Measurements from ENCODE around the gene SPPL3.

Gene SPPL3

DNA sequence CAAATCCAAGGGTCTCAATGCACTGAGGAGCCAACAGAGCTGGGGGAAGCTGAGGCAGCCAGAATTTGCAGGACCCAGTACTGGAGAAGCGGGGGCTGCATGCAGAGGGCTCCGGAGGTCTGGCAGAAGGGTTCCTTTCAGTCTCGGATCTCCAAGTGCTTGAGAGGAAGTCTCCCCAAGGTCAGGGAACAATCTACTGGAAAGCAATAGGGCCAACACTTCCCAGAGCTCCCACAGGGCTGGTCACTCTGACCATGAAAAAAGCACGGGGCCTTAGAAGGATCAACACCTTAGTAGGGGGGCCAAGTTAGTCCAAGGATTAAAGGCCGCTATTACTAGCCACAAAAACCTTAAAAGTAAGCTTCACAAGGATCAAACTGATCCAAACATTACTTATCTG is 31.7 kb downstream of the SPPL3 start:
- no peak for DNase-seq

GRCh38 chr12:120870415-120870814 is 33.7 kb downstream of the SPPL3 start:
- DNase-seq: no peak

DNA sequence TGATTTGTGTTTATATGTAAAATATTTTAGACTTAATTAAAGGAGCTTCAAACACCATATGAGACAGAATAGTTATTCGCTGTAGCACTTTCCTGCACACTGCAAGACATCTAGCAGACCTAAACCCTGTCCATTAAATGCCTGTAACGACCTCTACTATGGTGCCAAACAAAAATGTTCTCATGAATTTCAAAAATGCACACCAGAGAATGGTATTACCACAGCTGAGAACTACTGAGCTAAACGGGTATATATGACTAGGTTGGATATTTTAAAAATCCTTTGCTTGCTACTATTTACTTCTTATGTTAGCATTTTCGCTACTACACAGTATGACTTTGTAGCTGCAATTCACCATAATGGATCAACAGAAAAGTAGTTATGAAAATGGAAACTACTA is 34.8 kb downstream of the SPPL3 start:
- DNase-seq: no peak

DNA sequence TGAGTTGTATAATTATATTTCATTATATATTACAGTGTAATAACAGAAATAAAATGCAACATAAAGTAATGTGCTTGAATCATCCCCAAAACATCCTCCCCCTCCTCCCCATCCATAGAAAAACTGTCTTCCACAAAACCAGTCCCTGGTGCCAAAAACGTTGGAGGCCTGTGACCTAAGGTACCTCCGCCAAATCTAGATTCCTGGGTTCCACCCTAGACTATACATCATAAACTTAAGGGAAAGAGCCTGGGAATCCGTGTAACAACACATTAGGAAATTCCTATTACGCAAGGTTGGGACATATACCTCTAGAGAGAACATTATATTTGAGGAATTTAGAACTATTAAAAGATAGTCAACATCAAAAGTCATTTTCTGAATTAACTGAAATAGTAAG is 38.0 kb downstream of the SPPL3 start:
- DNase-seq: no peak

DNA sequence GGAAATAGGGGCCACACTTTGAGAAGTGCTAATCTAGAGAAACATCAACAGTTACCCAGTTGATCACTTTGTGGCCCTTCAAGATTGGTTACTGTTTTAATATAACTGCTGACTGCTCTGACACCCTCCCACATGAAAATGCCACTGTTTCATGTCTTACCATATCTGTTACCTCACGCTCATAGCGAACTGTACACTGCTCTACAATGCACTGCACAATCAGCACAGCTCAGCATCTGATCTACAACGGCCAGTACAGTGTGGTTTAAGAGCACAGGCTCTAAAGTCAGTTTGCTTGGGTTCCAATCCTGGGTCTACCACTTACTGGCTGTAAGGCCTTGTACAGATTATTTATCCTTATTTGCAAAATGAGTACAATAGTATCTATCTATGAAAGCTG is 39.1 kb downstream of the SPPL3 start:
- DNase-seq: no peak

GRCh38 chr12:120862664-120863063 is 41.5 kb downstream of the SPPL3 start:
- DNase-seq: no peak

GRCh38 chr12:120861074-120861795 is 42.9 kb downstream of the SPPL3 start:
- no peak for DNase-seq

DNA sequence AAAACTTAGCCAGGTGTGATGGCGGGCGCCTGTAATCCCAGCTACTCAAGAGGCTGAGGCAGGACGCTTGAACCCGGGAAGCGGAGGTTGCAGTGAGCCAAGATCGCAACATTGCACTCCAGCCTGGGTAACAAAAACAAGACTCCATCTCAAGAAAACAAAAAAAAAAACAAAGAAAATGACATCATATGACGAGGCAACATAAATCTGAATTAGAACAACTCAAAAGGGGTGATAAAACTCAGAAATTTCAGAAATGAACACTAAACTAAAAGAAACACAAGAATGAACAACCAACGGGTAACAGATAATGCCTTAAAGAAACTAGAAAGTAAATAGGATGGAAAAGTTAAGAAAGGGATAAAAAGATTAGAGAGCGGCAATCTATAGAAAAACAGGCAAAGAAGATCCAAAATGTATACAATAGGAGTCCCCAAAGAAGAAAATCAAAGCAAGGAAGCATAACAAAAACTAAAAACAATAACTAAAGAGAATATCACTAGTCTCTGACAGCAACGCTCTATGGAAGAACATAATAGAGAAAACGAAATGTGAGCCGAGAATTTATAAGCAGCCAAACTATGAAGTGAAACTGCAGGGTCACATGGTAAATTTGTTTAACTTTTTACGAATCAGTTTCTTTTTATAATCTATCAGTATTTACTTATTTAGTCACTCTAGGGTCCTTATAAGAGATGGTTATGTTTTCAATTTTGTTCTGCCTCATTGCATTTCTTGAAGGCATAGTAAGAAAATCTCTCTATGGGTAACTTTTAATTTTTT is 45.7 kb downstream of the SPPL3 start:
- DNase-seq: no peak

DNA sequence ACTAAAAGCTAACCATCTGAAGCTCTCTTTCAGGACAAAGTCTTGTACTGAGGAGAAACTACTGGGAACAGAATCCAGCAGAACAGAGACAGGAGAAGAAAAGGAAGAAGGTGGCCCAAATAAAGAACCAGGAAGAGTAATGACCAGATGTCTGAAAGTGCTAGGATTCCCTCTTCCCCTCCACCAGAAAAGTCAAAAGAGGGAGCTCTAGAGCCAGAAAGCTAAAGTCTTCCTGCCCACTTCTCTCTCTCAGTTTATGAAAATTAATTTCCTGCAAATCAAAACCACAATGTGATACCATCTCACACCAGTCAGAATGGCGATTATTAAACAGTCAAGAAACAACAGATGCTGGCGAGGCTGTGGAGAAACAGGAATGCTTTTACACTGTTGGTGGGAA is 47.2 kb downstream of the SPPL3 start:
- DNase-seq: no peak

DNA sequence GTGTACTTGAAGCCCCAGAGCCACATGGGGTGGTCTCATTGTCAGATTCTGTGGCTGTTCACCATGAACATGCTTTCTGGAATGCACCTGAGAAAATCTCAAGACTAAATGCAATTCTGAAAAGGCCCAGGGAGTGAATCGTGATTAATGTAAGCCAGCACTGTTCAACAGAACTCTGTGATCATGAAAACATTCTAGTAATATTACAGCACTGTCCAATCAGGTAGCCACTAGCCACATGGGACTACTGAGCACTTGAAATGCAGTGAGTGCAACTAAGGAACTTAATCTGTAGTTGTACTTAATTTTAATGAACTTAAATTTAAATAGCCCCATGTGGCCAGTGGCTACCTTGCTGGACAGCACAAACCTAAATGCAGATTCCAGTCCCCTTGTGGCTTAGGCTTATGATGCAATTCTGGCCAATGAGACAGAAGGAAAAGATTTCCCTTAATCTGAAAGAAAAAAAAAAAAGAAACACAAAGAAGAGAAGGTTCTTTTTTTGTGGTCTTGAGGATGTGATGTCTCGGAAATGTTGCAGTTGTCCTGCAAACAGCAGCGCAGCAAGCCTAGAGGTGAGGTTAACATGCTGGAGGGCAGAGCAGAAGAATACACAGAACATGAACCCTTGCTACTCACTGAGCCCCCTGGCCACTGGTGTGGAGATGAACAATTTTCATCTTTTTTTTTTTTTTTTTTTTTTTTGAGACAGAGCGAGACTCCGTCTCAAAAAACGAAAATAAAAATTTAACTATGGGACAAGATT is 48.2 kb downstream of the SPPL3 start:
- no peak for DNase-seq

GRCh38 chr12:120854804-120855203 is 49.4 kb downstream of the SPPL3 start:
- no peak for DNase-seq

- DNase-seq: no peak
These were observed 51.0 kb downstream of the SPPL3 start for GRCh38 chr12:120853188-120853587.

DNA sequence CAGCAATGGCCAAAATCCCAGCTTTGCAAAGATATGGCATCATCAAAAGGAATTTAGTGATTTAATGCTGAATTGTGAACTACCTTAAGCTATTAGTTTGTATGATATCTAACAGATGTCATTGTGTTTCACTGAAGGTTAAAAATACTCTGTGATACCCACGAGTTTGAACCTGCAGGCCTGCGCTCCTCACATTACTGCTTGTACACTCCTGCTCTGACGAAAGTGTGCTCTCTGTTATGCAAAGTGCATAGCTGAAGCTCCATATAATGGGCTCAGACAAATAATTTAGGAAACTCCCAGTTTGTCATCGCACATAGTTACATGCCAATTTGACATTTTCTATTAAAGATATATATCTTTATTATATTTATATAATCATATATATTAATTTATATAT is 52.2 kb downstream of the SPPL3 start:
- no peak for DNase-seq

- DNase-seq: no peak
These were observed 52.7 kb downstream of the SPPL3 start for GRCh38 chr12:120851444-120851843.

GRCh38 chr12:120849765-120850164 is 54.4 kb downstream of the SPPL3 start:
- DNase-seq: no peak

- DNase-seq: no peak
These were observed 56.3 kb downstream of the SPPL3 start for GRCh38 chr12:120847814-120848213.

GRCh38 chr12:120847392-120847791 is 56.8 kb downstream of the SPPL3 start:
- DNase-seq: no peak

DNA sequence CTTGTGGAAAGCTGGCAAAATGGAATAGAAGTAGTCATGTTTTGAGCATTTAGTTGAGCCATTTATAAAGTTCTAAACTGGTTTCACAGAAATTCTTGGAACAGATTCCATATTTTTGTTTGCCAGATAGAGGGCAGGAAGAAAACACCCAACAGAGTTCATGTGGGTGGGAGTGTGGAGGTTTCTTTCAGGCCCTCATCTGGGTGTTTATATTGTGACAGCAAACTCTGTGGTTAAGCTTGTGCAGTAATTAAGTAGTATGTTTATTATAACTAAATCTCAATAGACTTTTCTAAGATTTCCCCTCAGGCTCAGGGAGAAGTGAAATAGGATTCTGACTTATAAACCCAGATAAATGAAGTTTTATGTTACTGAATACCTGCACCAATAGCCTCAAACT is 57.4 kb downstream of the SPPL3 start:
- no peak for DNase-seq

DNA sequence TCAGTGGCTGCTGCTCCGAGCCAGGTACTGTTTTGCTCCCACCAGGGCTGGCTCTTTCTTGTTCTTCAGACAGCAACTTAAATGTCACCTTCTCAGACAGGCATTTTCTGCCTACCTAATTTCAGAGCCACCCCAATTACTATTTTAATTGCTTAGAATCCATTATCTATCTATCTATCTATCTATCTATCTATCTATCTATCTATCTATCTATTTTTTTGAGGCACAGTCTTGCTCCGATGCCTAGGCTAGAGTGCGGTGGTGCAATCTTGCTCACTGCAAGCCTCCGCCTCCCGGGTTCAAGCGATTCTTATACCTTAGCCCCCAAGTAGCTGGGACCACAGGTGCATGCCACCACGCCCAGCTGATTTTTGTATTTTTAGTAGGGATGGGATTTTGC is 58.5 kb downstream of the SPPL3 start:
- DNase-seq: no peak

DNA sequence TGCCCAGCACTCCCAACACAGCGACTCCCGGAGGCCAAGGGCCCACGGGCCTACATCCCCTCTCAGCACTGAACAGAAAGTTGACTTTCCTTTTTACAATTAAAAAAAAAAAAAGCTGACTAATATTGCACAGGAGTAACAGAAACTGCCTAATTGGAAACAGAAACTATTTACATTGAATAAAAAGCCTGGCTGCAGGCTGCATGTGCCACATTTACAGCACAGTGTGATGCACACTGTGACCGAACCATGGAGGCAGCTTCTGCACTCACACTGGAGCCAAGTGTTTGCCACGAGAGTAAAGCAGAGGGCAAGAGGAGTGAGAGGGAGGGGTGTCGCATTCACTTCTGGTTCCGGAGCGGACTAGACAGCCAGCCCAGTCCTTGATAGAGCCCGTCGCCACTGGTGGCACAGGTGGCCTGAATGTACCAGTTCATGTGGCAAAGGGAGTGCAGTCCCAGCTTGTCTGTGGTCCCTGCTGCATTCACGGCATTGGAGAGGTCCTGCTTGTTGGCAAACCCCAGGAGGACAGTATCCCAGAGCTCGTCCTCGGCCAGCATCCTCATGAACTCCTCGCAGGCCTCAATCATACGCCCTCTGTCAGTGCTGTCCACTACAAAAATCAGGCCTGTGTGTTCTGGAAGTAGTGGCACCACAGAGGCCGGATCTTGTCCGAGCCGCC is 59.2 kb downstream of the SPPL3 start:
- no peak for DNase-seq

DNA sequence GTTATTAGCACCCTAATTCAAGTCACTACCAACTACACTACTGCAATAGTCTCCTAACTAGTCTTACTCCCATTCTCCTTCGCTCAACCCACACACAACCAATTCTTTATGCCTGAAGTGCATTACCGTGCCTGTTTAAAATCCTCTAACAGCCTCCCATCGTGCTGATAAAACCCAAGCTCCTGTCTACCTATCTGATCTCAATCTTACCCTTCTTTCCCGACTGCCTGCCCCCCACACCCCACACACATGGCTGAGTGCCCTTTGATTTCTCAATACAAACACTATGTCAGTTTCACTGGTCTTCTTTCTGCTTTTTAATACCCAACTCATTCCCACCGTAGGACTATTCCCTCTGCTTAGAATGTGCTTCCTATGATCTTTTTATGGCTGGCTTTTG is 59.9 kb downstream of the SPPL3 start:
- DNase-seq: no peak

GRCh38 chr12:120843472-120843871 is 60.7 kb downstream of the SPPL3 start:
- no peak for DNase-seq

GRCh38 chr12:120842595-120842994 is 61.6 kb downstream of the SPPL3 start:
- DNase-seq: no peak

All from right hindlimb (tissue), 1 donor.